ENCODE data around the gene PPP4C.

Gene PPP4C

DNA sequence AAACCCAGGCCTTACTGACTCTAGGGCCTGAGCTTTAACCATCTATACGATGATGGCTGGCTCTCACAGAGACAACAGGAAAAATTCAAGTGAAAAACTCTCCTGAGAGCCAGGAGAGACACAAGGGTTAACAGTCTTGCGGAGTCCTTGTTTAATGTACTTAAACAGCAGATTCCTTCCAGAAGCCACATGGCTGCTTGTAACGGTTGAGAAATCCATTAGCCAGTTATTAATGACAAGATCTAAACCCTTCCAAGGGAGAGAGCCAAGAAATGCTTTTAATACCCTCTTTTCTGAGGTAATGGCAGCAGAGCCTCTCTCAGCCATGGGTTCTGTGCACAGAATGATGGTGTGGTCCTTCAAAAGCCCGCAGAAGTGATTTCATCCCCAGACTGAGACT lies 15.4 kb upstream of the PPP4C start:
- DNase-seq: peak; percentile 96

DNA sequence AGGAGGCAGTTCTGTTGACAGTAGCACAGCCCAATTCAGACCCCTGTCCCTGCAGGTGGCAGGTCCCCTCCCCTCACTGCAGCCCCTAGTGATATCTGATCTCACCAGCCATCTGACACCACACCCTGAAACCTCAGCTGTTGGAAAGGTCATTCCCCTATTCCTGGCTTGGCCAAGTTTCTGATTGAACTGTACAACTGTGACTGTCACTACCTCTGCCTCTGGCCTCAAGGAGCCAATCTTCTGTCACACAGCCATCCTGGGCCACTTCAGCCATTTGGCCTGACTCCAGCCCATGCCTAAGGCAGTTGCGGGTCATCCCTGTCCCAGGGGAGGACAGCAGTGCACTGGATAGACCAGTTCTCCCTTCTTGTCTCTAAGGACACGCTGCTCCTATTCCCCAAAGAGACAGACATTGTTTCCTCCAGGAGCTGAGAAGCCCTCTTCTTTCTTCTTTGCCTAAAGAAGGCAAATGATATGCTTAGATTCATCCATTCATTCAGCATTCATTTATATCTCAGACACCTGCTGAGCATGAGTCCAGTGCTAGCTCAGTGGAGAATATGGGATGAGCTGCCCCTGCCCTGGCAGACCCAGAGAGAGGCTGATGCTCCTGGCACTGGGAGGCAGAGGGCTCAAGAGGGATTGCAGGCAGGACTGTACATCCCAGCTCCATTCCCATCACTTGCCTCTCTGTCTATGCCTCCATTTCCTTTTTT lies 14.8 kb upstream of the PPP4C start:
- DNase-seq: peak; percentile 70

DNA sequence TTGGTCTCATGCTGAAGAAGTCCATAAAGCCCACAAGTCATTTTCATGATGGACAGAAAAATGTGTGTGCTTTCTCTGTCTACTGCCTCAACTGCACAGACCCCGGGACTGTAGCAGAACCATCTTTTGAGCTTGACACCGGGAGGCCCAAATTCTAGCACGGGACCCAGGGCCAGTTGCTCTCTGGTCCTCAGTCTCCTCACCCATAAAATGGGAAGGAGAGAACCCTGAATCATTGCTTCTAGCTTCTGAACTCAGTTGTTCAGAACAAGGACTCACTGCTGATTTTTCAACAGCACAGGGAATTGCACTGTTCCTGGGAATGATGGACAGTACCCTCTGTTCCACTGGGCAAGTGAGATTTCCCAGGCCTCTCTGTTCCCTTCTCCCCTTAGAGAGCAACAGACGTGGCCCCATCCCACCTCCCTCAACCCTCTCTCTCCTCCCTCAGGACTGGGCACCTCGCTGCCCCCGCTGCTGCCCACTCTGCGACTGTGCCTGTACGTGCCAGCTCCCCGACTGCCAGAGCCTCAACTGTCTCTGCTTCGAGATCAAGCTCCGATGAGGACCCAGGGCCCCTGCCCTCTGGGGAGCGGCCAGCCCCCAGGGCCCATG lies 12.4 kb upstream of the PPP4C start:
- DNase-seq: no peak

GRCh38 chr16:30063893-30064728 lies 11.7 kb upstream of the PPP4C start:
- peak; percentile 62 for DNase-seq

- no peak for DNase-seq
Observed at GRCh38 chr16:30064729-30065101, 11.1 kb upstream of the PPP4C start.

GRCh38 chr16:30065102-30065942 lies 10.5 kb upstream of the PPP4C start, which contains the start of gene ALDOA:
Gene ALDOA (plus strand): TSS chr16:30065760. CDS start chr16:30066898, 1,138 bp downstream.
- DNase-seq: peak; percentile 85

DNA sequence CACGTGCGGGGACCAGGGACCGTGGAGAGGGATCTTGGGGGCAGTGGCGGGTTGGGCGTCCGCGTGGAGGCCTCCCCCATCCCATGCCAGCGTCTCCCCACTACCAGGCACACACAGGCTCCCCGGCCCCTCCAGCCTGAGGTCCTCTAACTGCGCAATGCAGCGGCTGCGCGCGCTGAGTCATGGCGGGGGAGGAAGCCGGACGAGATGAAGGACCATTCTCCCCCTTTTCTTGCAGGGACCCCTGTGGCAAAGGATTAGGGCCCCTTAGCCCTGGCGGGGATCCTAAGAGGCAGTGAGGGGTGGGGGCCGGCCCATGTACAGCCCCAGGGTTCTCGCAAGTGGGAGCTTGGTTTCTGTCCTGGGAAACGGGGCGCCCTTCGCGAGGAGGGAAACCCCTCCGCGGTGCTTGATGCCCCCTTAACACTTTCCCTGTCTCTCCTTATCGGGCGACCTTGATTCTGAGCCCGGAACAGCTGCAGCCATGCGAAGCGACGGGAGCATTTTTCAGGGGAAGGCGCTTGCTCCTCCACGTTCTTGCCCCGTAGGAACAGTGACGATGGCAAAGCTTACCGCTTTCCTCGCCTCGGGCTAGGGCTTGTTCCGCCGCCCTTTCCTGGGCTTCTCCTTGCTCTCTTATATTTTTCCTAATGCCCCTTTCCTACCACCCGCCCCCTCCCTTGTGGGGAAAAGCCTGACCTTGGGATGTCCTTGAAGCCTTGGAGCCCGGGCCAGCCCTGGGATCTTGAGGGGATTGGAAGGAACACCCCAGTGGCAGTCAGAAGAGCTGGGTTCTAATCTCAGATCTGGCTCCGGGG lies 9.6 kb upstream of the PPP4C start:
- peak; percentile 4 for DNase-seq

- no peak for DNase-seq
Observed at GRCh38 chr16:30066761-30067583, 8.8 kb upstream of the PPP4C start.

GRCh38 chr16:30067584-30067916 lies 8.2 kb upstream of the PPP4C start:
- no peak for DNase-seq

GRCh38 chr16:30068333-30068732 lies 7.5 kb upstream of the PPP4C start:
- DNase-seq: no peak

DNA sequence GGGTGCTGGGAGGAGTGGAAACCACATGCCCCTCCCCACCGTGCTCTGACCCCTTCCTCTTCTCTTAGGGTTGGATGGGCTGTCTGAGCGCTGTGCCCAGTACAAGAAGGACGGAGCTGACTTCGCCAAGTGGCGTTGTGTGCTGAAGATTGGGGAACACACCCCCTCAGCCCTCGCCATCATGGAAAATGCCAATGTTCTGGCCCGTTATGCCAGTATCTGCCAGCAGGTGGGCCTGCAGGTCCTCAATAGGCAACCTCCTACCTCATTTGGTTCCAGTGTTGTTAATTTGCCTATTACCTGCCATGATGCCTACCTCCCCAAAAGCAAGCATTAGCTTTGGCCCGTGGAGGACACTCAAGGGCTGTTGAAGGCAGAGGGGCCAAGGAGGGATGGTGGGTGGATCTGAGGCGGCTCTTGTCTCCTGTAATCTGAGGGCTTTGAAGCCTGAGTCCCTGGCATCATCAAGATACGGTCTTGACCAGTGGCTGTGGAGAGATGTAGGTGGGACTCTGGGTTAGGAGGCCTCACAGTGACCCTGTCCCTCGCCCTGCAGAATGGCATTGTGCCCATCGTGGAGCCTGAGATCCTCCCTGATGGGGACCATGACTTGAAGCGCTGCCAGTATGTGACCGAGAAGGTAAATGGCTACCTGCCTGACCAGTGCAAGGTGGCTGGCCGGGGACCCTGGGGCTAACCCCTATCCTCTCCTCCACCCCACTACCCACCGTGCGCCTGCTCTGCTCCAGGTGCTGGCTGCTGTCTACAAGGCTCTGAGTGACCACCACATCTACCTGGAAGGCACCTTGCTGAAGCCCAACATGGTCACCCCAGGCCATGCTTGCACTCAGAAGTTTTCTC lies 6.8 kb upstream of the PPP4C start:
- DNase-seq: no peak

GRCh38 chr16:30069611-30070462 lies 6.0 kb upstream of the PPP4C start:
- DNase-seq: no peak

GRCh38 chr16:30070490-30070889 lies 5.3 kb upstream of the PPP4C start:
- DNase-seq: no peak

GRCh38 chr16:30076276-30076791 lies 540 bp downstream of the PPP4C start:
- DNase-seq: no peak

- no peak for DNase-seq
Observed at GRCh38 chr16:30077656-30078055, 1.9 kb downstream of the PPP4C start.

- DNase-seq: no peak
Observed at GRCh38 chr16:30078744-30079143, 3.0 kb downstream of the PPP4C start.

- DNase-seq: no peak
Observed at GRCh38 chr16:30079480-30079879, 3.7 kb downstream of the PPP4C start.

- no peak for DNase-seq
Observed at GRCh38 chr16:30082545-30083090, 6.8 kb downstream of the PPP4C start.
